GM12873 (cell line): ENCODE data around the gene TMEM81.

Experiments used
- CTCF ChIP-seq: IDR thresholded peaks from 2 replicates; pipeline ENCODE4 v1.5.1; 2012; ENCODE audit warnings: low read depth, mild to moderate bottlenecking, moderate library complexity, low read length, control low read depth; ENCODE audit not compliant: insufficient read depth; ENCODE audit errors: missing control alignments

Gene TMEM81

DNA sequence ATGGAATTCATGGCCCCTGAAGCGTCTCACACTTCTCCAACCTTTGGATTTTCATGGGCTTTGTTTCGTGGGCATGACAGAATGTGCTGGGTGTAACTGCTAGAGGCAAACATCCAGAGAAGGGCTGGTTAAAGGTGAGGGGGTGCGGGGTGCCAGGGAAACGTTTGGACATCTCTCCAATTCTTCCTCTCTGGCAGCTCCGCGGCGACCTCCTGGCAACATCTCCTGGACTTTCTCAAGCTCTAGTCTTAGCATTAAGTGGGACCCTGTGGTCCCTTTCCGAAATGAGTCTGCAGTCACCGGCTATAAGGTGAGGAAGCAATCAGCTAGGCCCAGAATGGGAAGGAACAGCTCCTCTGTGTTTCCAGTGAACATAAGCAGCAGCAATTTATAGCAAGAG, 12.0 kb downstream of the TMEM81 start:
- TF ChIP-seq CTCF, result no peak

- TF ChIP-seq CTCF, result no peak
These were observed 12.5 kb downstream of the TMEM81 start for GRCh38 chr1:205071801-205072200.

DNA sequence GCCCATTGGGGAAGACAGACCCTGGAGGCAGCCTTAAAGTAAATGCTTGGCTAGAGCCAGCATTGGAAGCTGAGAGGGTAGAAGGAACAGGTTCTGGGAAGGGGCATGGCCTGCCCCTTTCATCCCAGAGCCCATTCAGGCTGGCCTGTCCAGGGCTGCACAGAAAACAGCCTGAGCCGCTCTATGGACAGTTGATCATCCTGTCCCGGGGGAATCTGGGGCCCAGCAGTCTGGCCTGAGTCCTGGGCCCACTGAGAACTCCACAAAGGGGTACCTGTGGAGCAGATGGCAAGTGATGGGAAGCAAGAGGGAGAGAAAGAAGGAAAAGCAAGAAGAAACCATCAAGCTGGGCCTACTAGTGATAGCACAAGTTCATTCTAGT, 13.2 kb downstream of the TMEM81 start:
- no peak for TF ChIP-seq CTCF

- TF ChIP-seq CTCF, result no peak
These were observed 14.7 kb downstream of the TMEM81 start for GRCh38 chr1:205069371-205070125.

DNA sequence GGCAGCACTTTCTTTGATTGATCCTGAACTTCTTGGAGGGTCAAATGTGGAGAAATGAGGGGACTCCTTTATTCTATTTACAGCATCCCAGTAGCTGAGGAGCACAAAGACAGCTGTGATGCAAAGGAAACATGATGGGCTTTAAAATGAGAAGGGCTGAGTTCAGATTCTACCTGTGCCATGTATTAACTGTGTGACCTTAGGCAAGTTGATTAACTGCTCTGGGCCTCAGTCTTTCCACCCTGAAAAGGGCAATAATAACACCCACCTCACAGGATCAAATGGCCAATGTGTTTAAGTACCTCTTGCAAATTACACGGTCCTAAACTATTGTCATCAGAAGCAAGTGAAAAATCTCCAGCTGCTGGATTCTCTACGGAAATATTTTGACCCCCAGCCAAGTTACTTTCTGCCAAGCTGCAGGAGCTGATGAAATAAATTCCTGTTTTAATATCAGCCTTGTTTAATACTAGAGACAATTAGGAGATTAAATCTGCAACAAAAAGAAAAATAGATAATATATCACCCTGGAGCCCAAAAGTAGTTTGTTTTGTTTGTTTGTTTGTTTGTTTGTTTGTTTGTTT, 15.7 kb downstream of the TMEM81 start:
- TF ChIP-seq CTCF, result no peak

- no peak for TF ChIP-seq CTCF
These were observed 16.3 kb downstream of the TMEM81 start for GRCh38 chr1:205068001-205068400.

DNA sequence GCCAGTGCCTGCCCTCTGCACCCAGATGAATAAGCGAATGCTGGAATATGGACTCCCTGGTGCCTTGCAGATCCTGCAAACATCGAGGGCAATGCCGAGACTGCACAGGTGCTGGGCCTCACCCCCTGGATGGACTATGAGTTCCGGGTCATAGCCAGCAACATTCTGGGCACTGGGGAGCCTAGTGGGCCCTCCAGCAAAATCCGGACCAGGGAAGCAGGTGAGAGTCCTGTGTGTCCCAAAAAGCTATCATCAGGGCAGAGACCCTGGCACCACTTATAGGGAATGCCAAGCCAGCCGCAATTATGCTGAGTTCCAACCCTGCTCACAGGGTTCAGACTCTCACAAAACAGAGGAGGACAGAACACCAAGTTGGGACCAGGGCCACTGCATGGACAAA, 17.2 kb downstream of the TMEM81 start:
- TF ChIP-seq CTCF, result no peak
